T-cell (primary cell): Measurements from ENCODE around the gene NXPH4. TPM values are rescaled to one million over a fixed set of nuclear protein-coding genes. Genes with fewer than 3 reads are reported as not detected.
A peak's percentile ranks its signal among the peaks of the same experiment; 100 is the strongest.

Experiments used
- ATAC-seq, 4 experiments: fragments of 200-7000 bp in 3 of 4; fragments of 150-1000 bp in 1 of 4; cut with Tn5 transposase; replicated peaks in 1 of 4; 1 replicate in 3 of 4; 2 replicates in 1 of 4; pipeline ENCODE4 v1.10.0; 2021; ENCODE audit warnings: moderate library complexity in 3 of 4, mild to moderate bottlenecking in 2 of 4, moderate number of reproducible peaks in 1 of 4
- CTCF ChIA-PET, 2 donors: fragments of 300-600 bp; sonication (Branson Sonifier 250); formaldehyde crosslinking; loops; one replicate each; lab custom pipeline; 2022; ENCODE audit warnings: antibody characterized with exemption in 2 of 2; lab: Charles Lee
- POLR2A ChIA-PET, 2 donors: fragments of 300-600 bp; sonication (Branson Sonifier 250); formaldehyde crosslinking; loops; one replicate each; lab custom pipeline; 2022; ENCODE audit warnings: antibody characterized with exemption in 2 of 2; lab: Charles Lee
- DNase-seq, 35 experiments: peaks; one replicate each; pipeline versions ENCODE4 v3.0.0 to v3.0.0-alpha.2; 2013 to 2023
- H3K27ac ChIP-seq: one replicate; pipeline ENCODE4 v1.5.1; 2013; ENCODE audit warnings: low read length
- H3K27me3 ChIP-seq, 2 experiments: replicated peaks in 1 of 2; 1 replicate in 1 of 2; 2 replicates in 1 of 2; pipeline versions ENCODE4 v1.6.1 to v1.7.0; 2013; ENCODE audit warnings: low read length in 1 of 2, mixed read lengths in 1 of 2; ENCODE audit not compliant: control insufficient read depth in 2 of 2, insufficient read depth in 2 of 2; ENCODE audit errors: extremely low read depth in 1 of 2
- H3K36me3 ChIP-seq, 2 donors: 1 replicate in 1 of 2; 2 replicates in 1 of 2; pipeline versions ENCODE4 v1.6.1 to v1.7.0; 2013; ENCODE audit warnings: low read length in 1 of 2; ENCODE audit not compliant: control insufficient read depth in 2 of 2, insufficient read depth in 1 of 2; ENCODE audit errors: extremely low read depth in 1 of 2
- H3K4me1 ChIP-seq, 2 experiments: 1 replicate in 1 of 2; 2 replicates in 1 of 2; pipeline versions ENCODE4 v1.6.1 to v1.7.0; 2013; ENCODE audit warnings: low read length in 2 of 2, mixed read lengths in 1 of 2; ENCODE audit not compliant: insufficient read depth in 2 of 2, control insufficient read depth in 1 of 2; ENCODE audit errors: extremely low read depth in 1 of 2
- H3K4me3 ChIP-seq, 2 donors: 1 replicate in 1 of 2; 2 replicates in 1 of 2; pipeline versions ENCODE4 v1.5.1 to v1.7.0; 2013; ENCODE audit warnings: mild to moderate bottlenecking in 2 of 2, low read length in 1 of 2, moderate library complexity in 1 of 2; ENCODE audit not compliant: control insufficient read depth in 1 of 2; ENCODE audit errors: extremely low read depth in 1 of 2
- H3K9me3 ChIP-seq: 2 replicates; pipeline ENCODE4 v1.7.0; 2013
- H3K27ac Mint-ChIP-seq, 2 donors: one replicate each; pipeline ENCODE4 v1.8.0; 2020 to 2021; ENCODE audit warnings: mild to moderate bottlenecking in 2 of 2, mixed read lengths in 2 of 2
- H3K27me3 Mint-ChIP-seq, 2 donors: one replicate each; pipeline ENCODE4 v1.8.0; 2021 to 2022; ENCODE audit warnings: mixed read lengths in 2 of 2
- H3K36me3 Mint-ChIP-seq: one replicate; pipeline ENCODE4 v1.8.0; 2021; ENCODE audit warnings: mixed read lengths
- H3K4me1 Mint-ChIP-seq, 3 donors: one replicate each; pipeline ENCODE4 v1.8.0; 2020 to 2022; ENCODE audit warnings: mixed read lengths in 3 of 3, mild to moderate bottlenecking in 1 of 3
- H3K4me3 Mint-ChIP-seq, 3 donors: one replicate each; pipeline ENCODE4 v1.8.0; 2020 to 2022; ENCODE audit warnings: mild to moderate bottlenecking in 3 of 3, mixed read lengths in 3 of 3, moderate library complexity in 3 of 3
- H3K9me3 Mint-ChIP-seq, 3 donors: one replicate each; pipeline ENCODE4 v1.8.0; 2020 to 2022; ENCODE audit warnings: mixed read lengths in 3 of 3
- WGBS: methylation state at CpG from one replicate; pipeline ENCODE4 v1.1.5; 2013; ENCODE audit warnings: missing lambda C conversion rate; ENCODE audit not compliant: insufficient coverage; 5-methylcytosine and 5-hydroxymethylcytosine counted together
- total RNA-seq, 35 experiments: library from RNA in 6 of 35; stranded (reverse) in 6 of 35; fragments of 120-200 nt in 1 of 35; gene quantifications; one replicate each; pipeline versions ENCODE4 v1.2.1 to v1.2.4 and lab custom pipeline; 2013 to 2026

NXPH4 gene
- total RNA-seq, 5 donors from 2014 or later (not counting 1 experiment from before 2014, with no cell fraction given) = 0.49 to 4.5 (median 1.0) TPM; not detected in 1

GRCh38 chr12:57213058-57213715 is 3.4 kb upstream of the NXPH4 start:
- Mint-ChIP-seq H3K27me3 (peaks cover 38 to 41% of the 10 kb centered on the region in 2 donors), H3K9me3 (no peaks in the 10 kb centered on the region), H3K4me3 (peak overlapping the region in 1 of 3 donors; percentile 76), H3K36me3 (no peaks in the 10 kb centered on the region), H3K4me1 (peaks cover 30 to 40% (median 37%) of the 10 kb centered on the region in 3 donors), H3K27ac (peak overlapping the region in 1 of 2 donors; percentile 69)
- peaks cover 2 to 49% of the 10 kb centered on the region in 2 experiments for H3K4me1 ChIP-seq
- 0% methylated on average over 7 of the region's 16 CpGs for WGBS
- POLR2A ChIA-PET = interaction anchor here in 1 of 2 donors (0.6 kb wide), 2 partner anchors 139 to 390 kb away, joined by 3 to 9 read pairs; no protein-coding TSS in a partner anchor
- peak; percentile 62 to 92 (median 79) for DNase-seq
- CTCF ChIA-PET = interaction anchor here (0.6 to 4.3 kb wide), 17 partner anchors 10 to 461 kb away, joined by 3 to 66 read pairs (median 6); partner anchors contain the start of genes SHMT2 (in 2 of the 2) and PRIM1 (in 1 of the 2)
- no peaks in the 10 kb centered on the region for H3K36me3 ChIP-seq
- no peak overlapping the region for H3K27ac ChIP-seq
- H3K4me3 ChIP-seq = no peak overlapping the region
- H3K27me3 ChIP-seq = peaks cover 0 to 64% of the 10 kb centered on the region in 2 experiments
- ATAC-seq = peak; percentile 59 to 68 (median 65)
- H3K9me3 ChIP-seq = no peaks in the 10 kb centered on the region

GRCh38 chr12:57213763-57214397 is 2.7 kb upstream of the NXPH4 start:
- H3K4me3 Mint-ChIP-seq = peak overlapping the region in 2 of 3 donors; percentile 28 to 76
- WGBS = 49% methylated on average over 3 of the region's 4 CpGs
- peak in 1 of 4 experiments; percentile 1 for ATAC-seq

DNA sequence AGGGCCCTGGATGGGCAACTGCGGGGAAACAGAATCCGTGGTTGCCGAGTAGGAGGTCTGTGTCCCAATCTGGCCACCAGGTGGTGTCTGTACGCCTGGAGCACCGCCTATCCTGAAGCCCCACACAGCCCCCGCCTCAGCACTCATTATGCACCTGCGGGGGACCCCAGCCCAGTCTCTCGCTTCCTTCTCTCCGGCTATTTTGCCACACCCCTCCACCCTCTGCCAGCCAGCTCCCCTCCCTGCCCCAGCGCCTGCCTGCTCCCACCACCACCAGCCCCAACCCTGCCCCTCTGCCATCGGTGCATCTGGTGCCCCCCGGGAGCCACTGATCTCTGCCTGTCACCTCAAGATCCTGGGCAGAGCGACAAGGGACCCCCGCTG is 2.2 kb upstream of the NXPH4 start:
- no peaks in the 10 kb centered on the region for H3K36me3 ChIP-seq
- peak; percentile 27 to 84 (median 56) for DNase-seq
- Mint-ChIP-seq H3K27me3 (peaks cover 50 to 53% of the 10 kb centered on the region in 2 donors), H3K9me3 (no peaks in the 10 kb centered on the region), H3K4me3 (peak overlapping the region in 2 of 3 donors; percentile 28 to 76), H3K4me1 (peaks cover 30 to 45% (median 37%) of the 10 kb centered on the region in 3 donors), H3K36me3 (no peaks in the 10 kb centered on the region), H3K27ac (peak overlapping the region in 1 of 2 donors; percentile 57)
- peaks cover 6 to 76% of the 10 kb centered on the region in 2 experiments for H3K27me3 ChIP-seq
- H3K4me3 ChIP-seq = no peak overlapping the region
- H3K4me1 ChIP-seq = peaks cover 2 to 49% of the 10 kb centered on the region in 2 experiments
- no peaks in the 10 kb centered on the region for H3K9me3 ChIP-seq
- CTCF ChIA-PET = interaction anchor here (0.5 to 4.3 kb wide), 19 partner anchors 9 to 1024 kb away, joined by 3 to 66 read pairs (median 5); partner anchors contain the start of gene SHMT2 (in 2 of the 2)
- ATAC-seq = peak; percentile 47 to 60 (median 54)
- no peak overlapping the region for H3K27ac ChIP-seq
- POLR2A ChIA-PET = interaction anchor here in 1 of 2 donors (0.6 kb wide), 1 partner anchor 363 kb away, joined by 4 read pairs; no protein-coding TSS in a partner anchor
- WGBS = 5% methylated on average over 14 of the region's 14 CpGs

More at GRCh38 chr12:57213763-57214397, 2.7 kb upstream of the NXPH4 start:
- Histone ChIP-seq H3K4me3 (no peak overlapping the region), H3K4me1 (peaks cover 2 to 49% of the 10 kb centered on the region in 2 experiments), H3K27me3 (peaks cover 5 to 71% of the 10 kb centered on the region in 2 experiments), H3K27ac (no peak overlapping the region), H3K36me3 (no peaks in the 10 kb centered on the region), H3K9me3 (no peaks in the 10 kb centered on the region)
- H3K36me3 Mint-ChIP-seq = no peaks in the 10 kb centered on the region
- H3K27ac Mint-ChIP-seq = peak overlapping the region in 1 of 2 donors; percentile 69
- POLR2A ChIA-PET = interaction anchor here (0.6 kb wide), 3 partner anchors 139 to 389 kb away, joined by 3 to 9 read pairs (median 4); no protein-coding TSS in a partner anchor
- H3K9me3 Mint-ChIP-seq = no peaks in the 10 kb centered on the region
- peak in 1 of 35 experiments; percentile 24 for DNase-seq
- CTCF ChIA-PET = interaction anchor here (0.5 to 4.3 kb wide), 24 partner anchors 9 to 1024 kb away, joined by 3 to 66 read pairs (median 5); partner anchors contain the start of genes SHMT2 (in 2 of the 2) and PRIM1 (in 1 of the 2)
- H3K4me1 Mint-ChIP-seq = peaks cover 30 to 45% (median 37%) of the 10 kb centered on the region in 3 donors
- peaks cover 45 to 47% of the 10 kb centered on the region in 2 donors for H3K27me3 Mint-ChIP-seq

- H3K36me3 ChIP-seq = no peaks in the 10 kb centered on the region
- 23% methylated on average over 6 of the region's 11 CpGs for WGBS
- H3K4me3 ChIP-seq = no peak overlapping the region
- Mint-ChIP-seq H3K9me3 (no peaks in the 10 kb centered on the region), H3K36me3 (no peaks in the 10 kb centered on the region), H3K4me1 (peaks cover 33 to 48% (median 37%) of the 10 kb centered on the region in 3 donors), H3K4me3 (peak overlapping the region in 2 of 3 donors; percentile 6 to 76), H3K27me3 (peaks cover 56 to 58% of the 10 kb centered on the region in 2 donors), H3K27ac (no peak overlapping the region)
- ATAC-seq (no peak), DNase-seq (peak in 1 of 35 experiments; percentile 14)
- ChIA-PET POLR2A (no interaction called here), CTCF (interaction anchor here (1.5 to 4.3 kb wide), 4 partner anchors 12 to 28 kb away, joined by 7 to 66 read pairs (median 23); a partner anchor contains a TSS)
- H3K4me1 ChIP-seq = peaks cover 2 to 52% of the 10 kb centered on the region in 2 experiments
- no peaks in the 10 kb centered on the region for H3K9me3 ChIP-seq
- no peak overlapping the region for H3K27ac ChIP-seq
- peaks cover 6 to 83% of the 10 kb centered on the region in 2 experiments for H3K27me3 ChIP-seq
These were observed 1.5 kb upstream of the NXPH4 start for GRCh38 chr12:57215065-57215464.

- H3K27me3 Mint-ChIP-seq = peaks cover 59 to 61% of the 10 kb centered on the region in 2 donors
- peak in 10 of 35 experiments; percentile 25 to 59 (median 36) for DNase-seq
- POLR2A ChIA-PET = no interaction called here
- no peak overlapping the region for H3K27ac ChIP-seq
- 18% methylated on average over 6 of the region's 7 CpGs for WGBS
- no peaks in the 10 kb centered on the region for H3K36me3 Mint-ChIP-seq
- no peaks in the 10 kb centered on the region for H3K36me3 ChIP-seq
- H3K4me1 ChIP-seq = peaks cover 2 to 58% of the 10 kb centered on the region in 2 experiments
- CTCF ChIA-PET = interaction anchor here (0.8 to 4.3 kb wide), 4 partner anchors 13 to 27 kb away, joined by 3 to 39 read pairs (median 6); partner anchors contain the start of gene SHMT2 (in 2 of the 2)
- no peaks in the 10 kb centered on the region for H3K9me3 ChIP-seq
- no peak overlapping the region for H3K4me3 ChIP-seq
- H3K27ac Mint-ChIP-seq = peak overlapping the region in 1 of 2 donors; percentile 29
- peak overlapping the region; percentile 55 to 76 (median 62) for H3K4me3 Mint-ChIP-seq
- H3K9me3 Mint-ChIP-seq = no peaks in the 10 kb centered on the region
- peaks cover 33 to 51% (median 38%) of the 10 kb centered on the region in 3 donors for H3K4me1 Mint-ChIP-seq
- peak in 3 of 4 experiments; percentile 8 to 19 (median 15) for ATAC-seq
- peaks cover 6 to 84% of the 10 kb centered on the region in 2 experiments for H3K27me3 ChIP-seq
These were observed 953 bp upstream of the NXPH4 start for GRCh38 chr12:57215668-57216013.
